ENCODE results near the gene NOP10.
"Not testable (repeated sequence)": the region's sequence is repeated elsewhere in the genome, so short reads cannot be mapped to it uniquely, and the experiment has no call there.

Gene NOP10

GRCh38 chr15:34358367-34358766, 15.4 kb upstream of the NOP10 start:
- DNase-seq = no peak

- no peak for DNase-seq
Observed at GRCh38 chr15:34357653-34358052, 14.7 kb upstream of the NOP10 start.

GRCh38 chr15:34355241-34355640, 12.3 kb upstream of the NOP10 start:
- no peak for DNase-seq

DNA sequence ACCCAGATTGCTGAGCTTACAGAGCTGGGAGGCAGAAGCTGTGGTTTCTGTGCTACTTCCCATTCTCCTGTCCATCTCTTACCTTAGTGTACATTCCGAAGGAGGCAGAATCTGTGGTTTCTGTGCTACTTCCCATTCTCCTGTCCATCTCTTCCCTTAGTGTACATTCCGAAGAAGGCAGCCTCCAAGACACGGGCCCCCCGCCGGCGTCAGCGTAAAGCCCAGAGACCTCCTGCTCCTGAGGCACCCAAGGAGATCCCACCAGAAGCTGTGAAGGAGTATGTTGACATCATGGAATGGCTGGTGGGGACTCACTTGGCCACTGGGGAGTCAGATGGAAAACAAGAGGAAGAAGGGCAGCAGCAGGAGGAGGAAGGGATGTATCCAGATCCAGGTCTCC, 11.3 kb upstream of the NOP10 start:
- DNase-seq = no peak

DNA sequence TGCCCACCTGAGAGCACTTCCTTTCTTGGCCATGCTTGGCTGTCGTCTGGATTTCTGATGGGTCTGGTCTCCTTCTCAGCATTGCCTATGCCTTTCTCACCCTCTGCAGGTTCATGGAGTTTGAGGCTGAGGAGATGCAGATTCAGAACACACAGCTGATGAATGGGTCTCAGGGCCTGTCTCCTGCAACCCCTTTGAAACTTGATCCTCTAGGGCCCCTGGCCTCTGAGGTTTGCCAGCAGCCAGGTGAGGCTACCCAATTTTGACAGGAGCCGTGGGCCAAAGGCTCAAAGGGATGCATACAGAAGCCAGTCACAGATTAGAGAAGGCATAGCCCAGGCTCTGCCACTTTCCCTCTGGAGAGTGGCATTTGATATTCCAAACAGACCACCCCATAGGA, 10.7 kb upstream of the NOP10 start:
- DNase-seq = no peak

DNA sequence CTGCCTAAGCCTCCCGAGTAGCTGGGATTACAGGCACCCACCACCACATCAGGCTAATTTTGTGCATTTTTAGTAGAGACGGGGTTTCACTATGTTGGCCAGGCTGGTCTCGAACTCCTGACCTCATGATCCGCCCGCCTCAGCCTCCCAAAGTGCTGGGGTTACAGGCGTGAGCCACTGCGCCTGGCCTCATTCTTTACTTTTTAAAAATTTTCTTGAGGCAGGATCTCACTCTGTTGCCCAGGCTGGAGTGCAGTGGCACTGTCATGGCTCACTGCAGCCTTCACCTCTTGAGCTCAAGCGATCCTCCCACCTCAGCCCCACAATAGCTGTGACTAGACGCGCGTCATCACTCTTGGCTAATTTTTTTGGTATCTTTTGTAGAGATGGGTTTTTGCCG, 10.1 kb upstream of the NOP10 start:
- not testable (repeated sequence) for DNase-seq

DNA sequence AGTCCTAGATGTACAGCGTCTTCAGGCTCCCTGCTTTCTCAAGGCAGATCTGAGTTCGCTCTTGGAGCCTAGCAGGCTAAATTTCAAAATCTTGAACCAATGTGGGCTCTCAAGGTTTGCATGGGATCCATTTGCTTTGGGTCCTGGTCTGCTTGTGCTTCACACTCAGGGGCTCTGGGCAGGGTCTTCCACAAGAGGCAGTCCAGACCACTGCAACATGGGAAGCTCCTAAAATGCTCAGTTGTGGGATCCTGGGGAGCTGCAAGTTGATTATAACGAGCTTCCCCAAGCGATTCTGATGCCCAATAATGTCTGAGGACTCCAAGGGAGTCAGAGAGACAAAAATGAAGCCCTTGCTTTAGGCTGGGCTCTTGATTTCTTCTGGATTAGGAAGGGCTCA, 6.8 kb upstream of the NOP10 start:
- DNase-seq = no peak

DNA sequence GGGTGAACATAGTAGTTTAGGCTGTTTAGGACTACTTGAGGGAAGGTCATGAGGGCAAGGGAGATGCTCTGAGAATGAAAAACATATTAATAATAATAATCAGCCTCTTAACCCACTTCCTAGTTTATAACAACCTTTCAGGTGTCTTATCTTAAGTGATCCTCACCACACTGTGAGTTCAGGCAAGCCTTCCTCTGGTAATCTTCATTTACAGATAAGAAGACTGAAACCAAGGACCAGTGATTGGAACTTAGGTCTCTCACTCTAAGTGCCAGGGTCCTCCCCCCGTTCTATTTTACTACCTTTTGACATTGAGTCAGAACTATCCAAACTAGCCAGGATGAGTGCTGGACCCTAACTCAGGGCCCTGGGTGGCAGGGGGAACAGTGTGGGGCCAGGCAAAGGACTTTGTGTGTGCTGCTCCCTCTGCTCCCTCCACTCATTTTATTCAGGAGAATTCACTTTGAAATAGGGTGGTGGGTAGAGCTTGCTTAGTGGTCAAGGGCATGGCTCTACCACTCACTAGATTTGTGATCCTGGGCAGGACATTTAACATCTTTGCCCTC, 5.9 kb upstream of the NOP10 start:
- no peak for DNase-seq

DNA sequence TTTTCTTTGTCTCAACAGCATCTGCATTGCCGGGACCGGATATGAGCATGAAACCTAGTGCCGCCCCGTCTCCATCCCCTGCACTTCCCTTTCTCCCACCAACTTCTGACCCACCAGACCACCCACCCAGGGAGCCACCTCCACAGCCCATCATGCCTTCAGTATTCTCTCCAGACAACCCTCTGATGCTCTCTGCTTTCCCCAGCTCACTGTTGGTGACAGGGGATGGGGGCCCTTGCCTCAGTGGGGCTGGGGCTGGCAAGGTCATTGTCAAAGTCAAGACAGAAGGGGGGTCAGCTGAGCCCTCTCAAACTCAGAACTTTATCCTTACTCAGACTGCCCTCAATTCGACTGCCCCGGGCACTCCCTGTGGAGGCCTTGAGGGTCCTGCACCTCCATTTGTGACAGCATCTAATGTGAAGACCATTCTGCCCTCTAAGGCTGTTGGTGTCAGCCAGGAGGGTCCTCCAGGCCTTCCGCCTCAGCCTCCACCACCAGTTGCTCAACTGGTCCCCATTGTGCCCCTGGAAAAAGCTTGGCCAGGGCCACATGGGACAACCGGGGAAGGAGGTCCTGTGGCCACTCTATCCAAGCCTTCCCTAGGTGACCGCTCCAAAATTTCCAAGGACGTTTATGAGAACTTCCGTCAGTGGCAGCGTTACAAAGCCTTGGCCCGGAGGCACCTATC, 5.2 kb upstream of the NOP10 start:
- DNase-seq = no peak

DNA sequence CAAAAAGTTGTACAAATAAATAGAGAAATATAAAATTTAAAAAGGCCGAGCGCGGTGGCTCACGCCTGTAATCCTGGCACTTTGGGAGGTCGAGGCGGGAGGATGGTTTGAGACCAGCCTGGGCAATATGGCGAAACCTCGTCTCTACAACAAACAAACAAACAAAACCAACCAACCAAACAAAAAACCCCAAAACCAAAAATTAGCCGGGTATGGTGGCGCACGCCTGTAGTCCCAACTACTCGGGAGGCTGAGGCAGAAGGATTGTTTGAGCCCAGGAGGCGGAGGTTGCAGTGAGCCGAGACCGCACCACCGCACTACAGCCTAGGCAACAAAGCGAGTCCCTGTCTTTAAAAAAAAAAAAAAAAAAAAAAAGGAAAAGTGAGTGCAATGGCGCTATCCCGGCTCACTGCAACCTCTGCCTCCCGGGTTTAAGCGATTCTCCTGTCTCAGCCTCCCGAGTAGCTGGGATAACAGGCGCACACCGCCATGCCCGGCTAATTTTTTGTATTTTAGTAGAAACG, 661 bp downstream of the NOP10 start:
- DNase-seq = peak; percentile 3

- DNase-seq = no peak
Observed at GRCh38 chr15:34341381-34342212, 1.3 kb downstream of the NOP10 start.

GRCh38 chr15:34339946-34340345, 3.0 kb downstream of the NOP10 start:
- DNase-seq = no peak

DNA sequence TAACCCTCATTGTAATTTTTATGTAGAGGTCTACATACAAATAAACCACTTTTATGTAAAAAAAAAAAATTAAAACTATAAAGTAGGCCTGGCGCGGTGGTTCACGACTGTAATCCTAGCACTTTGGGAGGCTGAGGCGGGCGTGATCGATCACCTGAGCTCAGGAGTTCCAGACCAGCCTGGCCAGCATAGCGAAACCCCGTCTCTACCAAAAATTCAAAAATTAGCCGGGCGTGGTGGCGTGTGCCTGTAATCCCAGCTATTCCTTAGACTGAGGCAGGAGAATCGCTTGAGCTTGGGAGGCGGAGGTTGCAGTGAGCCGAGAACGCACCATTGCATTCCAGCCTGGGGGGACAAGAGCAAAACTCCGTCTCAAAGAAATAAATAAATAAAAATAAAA, 4.6 kb downstream of the NOP10 start:
- DNase-seq = no peak

GRCh38 chr15:34337557-34338306, 5.2 kb downstream of the NOP10 start, which contains the start of gene SLC12A6:
Gene SLC12A6 (minus strand): TSS chr15:34337781. CDS start chr15:34336680, 1,101 bp downstream.
- peak; percentile 67 for DNase-seq

GRCh38 chr15:34336991-34337556, 5.9 kb downstream of the NOP10 start:
- no peak for DNase-seq

DNA sequence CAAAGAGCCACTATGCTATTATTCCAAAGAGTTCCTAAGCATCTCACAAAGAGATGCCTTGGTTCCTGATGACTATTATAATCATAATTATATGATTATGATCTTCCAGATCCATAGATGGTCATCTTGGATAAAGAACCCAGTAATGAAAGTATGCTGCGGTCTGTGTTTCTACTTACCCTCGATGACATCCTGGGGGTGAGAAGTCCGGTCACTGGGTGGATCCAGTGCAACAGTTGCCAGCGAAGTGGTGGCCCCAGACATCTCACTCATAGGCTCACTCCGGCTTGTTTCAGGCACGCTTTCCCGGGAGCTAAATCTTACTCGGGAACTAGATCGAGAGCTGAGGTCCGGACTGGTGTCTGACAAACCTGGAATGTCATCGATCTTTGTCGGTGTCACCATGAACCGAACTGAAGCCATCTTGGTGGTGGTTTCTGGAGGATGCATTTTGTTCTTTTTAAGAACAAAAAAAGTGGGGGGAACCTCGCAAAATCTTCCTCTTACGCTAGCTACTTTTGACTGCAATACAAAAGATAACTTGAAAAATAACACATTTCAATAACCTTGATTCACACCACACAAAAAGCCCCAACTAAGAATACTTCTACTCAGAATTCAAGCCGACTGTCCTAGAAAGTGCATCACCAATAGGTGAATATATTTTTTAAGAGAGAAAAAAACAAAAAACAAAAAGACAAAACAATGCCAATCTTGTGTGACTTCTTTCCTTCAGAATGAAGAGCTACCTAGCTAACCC, 6.5 kb downstream of the NOP10 start:
- DNase-seq = no peak

GRCh38 chr15:34335176-34336032, 7.5 kb downstream of the NOP10 start:
- no peak for DNase-seq

- DNase-seq = no peak
Observed at GRCh38 chr15:34334672-34335071, 8.3 kb downstream of the NOP10 start.

- no peak for DNase-seq
Observed at GRCh38 chr15:34332553-34333120, 10.3 kb downstream of the NOP10 start.

GRCh38 chr15:34331809-34332208, 11.1 kb downstream of the NOP10 start:
- peak; percentile 19 for DNase-seq

GRCh38 chr15:34330279-34330678, 12.7 kb downstream of the NOP10 start:
- DNase-seq = no peak

All from DMS79 (cell line).